Measurements from ENCODE around the gene FLT3.

DNA sequence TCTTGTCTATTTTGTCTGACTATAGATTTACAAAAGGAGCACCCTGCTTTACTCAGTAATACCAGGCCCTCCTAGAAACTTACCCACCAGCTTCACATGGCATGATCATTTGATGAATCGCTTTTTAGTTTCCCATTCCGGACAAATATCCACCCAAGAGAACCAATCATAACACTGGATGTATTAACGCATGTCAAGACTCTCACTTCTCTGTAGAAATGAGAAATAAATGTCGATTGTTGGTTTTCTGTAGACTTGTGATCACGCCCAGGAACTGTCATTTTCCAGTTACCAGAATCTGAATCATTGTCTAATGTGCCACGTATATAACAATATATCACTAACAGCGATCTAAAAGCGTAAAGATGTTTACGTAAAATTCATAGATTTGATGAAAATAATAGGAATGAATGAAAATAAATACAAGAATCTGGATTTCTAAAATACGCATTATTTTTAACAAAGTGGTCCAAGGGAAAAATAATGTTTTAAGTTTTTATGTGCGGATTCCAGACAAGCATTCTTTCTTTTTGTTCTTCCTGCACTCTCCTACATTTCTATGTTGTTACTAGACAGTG lies 145.3 kb downstream of the FLT3 start:
- TF ChIP-seq POLR2A (IDR thresholded peaks at IDR 0.05; ENCODE audit: low read length), result no peak
- TF ChIP-seq, protein P1, sequence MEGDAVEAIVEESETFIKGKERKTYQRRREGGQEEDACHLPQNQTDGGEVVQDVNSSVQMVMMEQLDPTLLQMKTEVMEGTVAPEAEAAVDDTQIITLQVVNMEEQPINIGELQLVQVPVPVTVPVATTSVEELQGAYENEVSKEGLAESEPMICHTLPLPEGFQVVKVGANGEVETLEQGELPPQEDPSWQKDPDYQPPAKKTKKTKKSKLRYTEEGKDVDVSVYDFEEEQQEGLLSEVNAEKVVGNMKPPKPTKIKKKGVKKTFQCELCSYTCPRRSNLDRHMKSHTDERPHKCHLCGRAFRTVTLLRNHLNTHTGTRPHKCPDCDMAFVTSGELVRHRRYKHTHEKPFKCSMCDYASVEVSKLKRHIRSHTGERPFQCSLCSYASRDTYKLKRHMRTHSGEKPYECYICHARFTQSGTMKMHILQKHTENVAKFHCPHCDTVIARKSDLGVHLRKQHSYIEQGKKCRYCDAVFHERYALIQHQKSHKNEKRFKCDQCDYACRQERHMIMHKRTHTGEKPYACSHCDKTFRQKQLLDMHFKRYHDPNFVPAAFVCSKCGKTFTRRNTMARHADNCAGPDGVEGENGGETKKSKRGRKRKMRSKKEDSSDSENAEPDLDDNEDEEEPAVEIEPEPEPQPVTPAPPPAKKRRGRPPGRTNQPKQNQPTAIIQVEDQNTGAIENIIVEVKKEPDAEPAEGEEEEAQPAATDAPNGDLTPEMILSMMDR (IDR thresholded peaks at IDR 0.05), result no peak
- no peak for TF ChIP-seq HOXB13 (CRISPR knock-in tag; IDR thresholded peaks at IDR 0.05; ENCODE audit: low read depth)
- TF ChIP-seq REST (IDR thresholded peaks at IDR 0.05), result no peak
- TF ChIP-seq CHD2 (IDR thresholded peaks at IDR 0.05; ENCODE audit: low read length, partially characterized antibody), result no peak
- TF ChIP-seq, protein P2, sequence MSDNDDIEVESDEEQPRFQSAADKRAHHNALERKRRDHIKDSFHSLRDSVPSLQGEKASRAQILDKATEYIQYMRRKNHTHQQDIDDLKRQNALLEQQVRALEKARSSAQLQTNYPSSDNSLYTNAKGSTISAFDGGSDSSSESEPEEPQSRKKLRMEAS (IDR thresholded peaks at IDR 0.05), result no peak
- no peak for TF ChIP-seq PBX3 (IDR thresholded peaks at IDR 0.05)
- TF ChIP-seq EP300 (IDR thresholded peaks at IDR 0.05), result no peak
- no peak for TF ChIP-seq CBX2 (IDR thresholded peaks at IDR 0.05; ENCODE audit: borderline replicate concordance, low read depth)
- no peak for TF ChIP-seq RCOR1 (IDR thresholded peaks at IDR 0.05; ENCODE audit: low read depth, low read length)
- no peak for TF ChIP-seq RAD21 (conservative IDR thresholded peaks at IDR 0.05 in 1 of 2, IDR thresholded peaks at IDR 0.05 in 1 of 2)

Measured in A549 (cell line).